Thyroid gland (tissue), 4 donors: ENCODE data around the gene MRC2. TPM values are rescaled to one million over a fixed set of nuclear protein-coding genes. Genes with fewer than 3 reads are reported as not detected.

Source experiments
- DNase-seq, 2 donors: peaks; one replicate each; pipeline ENCODE4 v3.0.0-alpha.2; 2019
- H3K27ac ChIP-seq, 3 donors: fragments of 200-600 bp; sonication (generic); 1 replicate in 2 of 3; 2 replicates in 1 of 3; pipeline ENCODE4 v1.5.1; 2016 to 2019; ENCODE audit warnings: mild to moderate bottlenecking in 1 of 3, moderate library complexity in 1 of 3
- H3K27me3 ChIP-seq: fragments of 200-600 bp; sonication (generic); one replicate; pipeline ENCODE4 v1.5.1; 2019
- H3K36me3 ChIP-seq, 2 donors: fragments of 200-600 bp; sonication (generic); one replicate each; pipeline ENCODE4 v1.5.1; 2016 to 2019
- H3K4me1 ChIP-seq, 2 donors: fragments of 200-600 bp; sonication (generic); one replicate each; pipeline ENCODE4 v1.5.1; 2017 to 2019
- H3K4me3 ChIP-seq, 3 donors: fragments of 200-600 bp; sonication (generic); replicated peaks in 1 of 3; 1 replicate in 2 of 3; 2 replicates in 1 of 3; pipeline ENCODE4 v1.5.1; 2016; ENCODE audit warnings: mild to moderate bottlenecking in 1 of 3
- H3K9me3 ChIP-seq: fragments of 200-600 bp; sonication (generic); one replicate; pipeline ENCODE4 v1.5.1; 2017
- CTCF ChIP-seq, 6 experiments: fragments of 200-600 bp in 3 of 6; fragments of 450-650 bp in 3 of 6; sonication (generic) in 3 of 6; IDR thresholded peaks; one replicate each; pipeline ENCODE4 v1.5.1; 2016 to 2019; ENCODE audit warnings: antibody characterized with exemption in 6 of 6, mild to moderate bottlenecking in 2 of 6, inconsistent platforms in 1 of 6, moderate library complexity in 1 of 6
- POLR2A ChIP-seq, 2 donors: fragments of 450-650 bp; IDR thresholded peaks; one replicate each; pipeline ENCODE4 v1.6.1; 2017; ENCODE audit warnings: antibody characterized with exemption in 2 of 2, mild to moderate bottlenecking in 2 of 2, moderate library complexity in 1 of 2
- WGBS, 2 donors: methylation state at CpG; one replicate each; pipeline ENCODE4 v1.1.5; 2017; 5-methylcytosine and 5-hydroxymethylcytosine counted together
- intact Hi-C: fragments of 100-400 bp; cut with DNase I; formaldehyde crosslinking; loops from one replicate; pipeline ENCODE4 v1.15.1; 2023
- total RNA-seq, 4 donors: library from RNA; depleted of rRNA; stranded (reverse); fragments of >200 nt; gene quantifications; one replicate each; pipeline ENCODE4 v1.2.3, GENCODE V29; 2016

MRC2 gene
- total RNA-seq, 4 donors from 2014 or later: 7.9 to 15.2 (median 10.9) TPM

- no peaks in the 10 kb centered on the region for H3K4me1 ChIP-seq
- intact Hi-C loops: no loop called here
- TF ChIP-seq CTCF (IDR thresholded peaks at IDR 0.05) (no peak), POLR2A (IDR thresholded peaks at IDR 0.05) (no peak)
- H3K27ac ChIP-seq: no peak overlapping the region
- H3K27me3 ChIP-seq: no peaks in the 10 kb centered on the region
- no peaks in the 10 kb centered on the region for H3K9me3 ChIP-seq
- DNase-seq: no peak
- no peaks in the 10 kb centered on the region for H3K36me3 ChIP-seq
- no peak overlapping the region for H3K4me3 ChIP-seq
- WGBS, 2 donors: 91 to 92% methylated on average over 17 of the region's 17 CpGs
These were observed 17.2 kb downstream of the MRC2 start for GRCh38 chr17:62644487-62645173.

- peaks cover 11 to 12% of the 10 kb centered on the region in 2 donors for H3K4me1 ChIP-seq
- intact Hi-C loops: no loop called here
- no peak for DNase-seq
- H3K36me3 ChIP-seq: no peaks in the 10 kb centered on the region
- no peak overlapping the region for H3K27ac ChIP-seq
- H3K4me3 ChIP-seq: no peak overlapping the region
- no peaks in the 10 kb centered on the region for H3K27me3 ChIP-seq
- WGBS, 2 donors: 54 to 62% methylated on average over 15 of the region's 15 CpGs
- no peaks in the 10 kb centered on the region for H3K9me3 ChIP-seq
- no peak for TF ChIP-seq POLR2A (IDR thresholded peaks at IDR 0.05)
These were observed 20.9 kb downstream of the MRC2 start for GRCh38 chr17:62648251-62648955.

GRCh38 chr17:62648956-62649294 is 21.5 kb downstream of the MRC2 start:
- intact Hi-C loops: no loop called here
- no peak for TF ChIP-seq CTCF (IDR thresholded peaks at IDR 0.05)
- TF ChIP-seq POLR2A (IDR thresholded peaks at IDR 0.05): no peak
- Histone ChIP-seq H3K27ac (no peak overlapping the region), H3K4me3 (no peak overlapping the region), H3K27me3 (no peaks in the 10 kb centered on the region), H3K36me3 (no peaks in the 10 kb centered on the region), H3K4me1 (peaks cover 13 to 16% of the 10 kb centered on the region in 2 donors), H3K9me3 (no peaks in the 10 kb centered on the region)
- WGBS, 2 donors: 48 to 57% methylated on average over 5 to 6 of the region's 6 CpGs
- DNase-seq: no peak

- TF ChIP-seq POLR2A (IDR thresholded peaks at IDR 0.05) (no peak), CTCF (IDR thresholded peaks at IDR 0.05) (no peak)
- Histone ChIP-seq H3K36me3 (no peaks in the 10 kb centered on the region), H3K27ac (no peak overlapping the region), H3K9me3 (no peaks in the 10 kb centered on the region), H3K4me3 (no peak overlapping the region), H3K4me1 (peaks cover 13 to 18% of the 10 kb centered on the region in 2 donors), H3K27me3 (no peaks in the 10 kb centered on the region)
- WGBS, 2 donors: 92 to 96% methylated on average over 7 of the region's 7 CpGs
- DNase-seq: no peak
- intact Hi-C loops: no loop called here
These were observed 22.1 kb downstream of the MRC2 start for GRCh38 chr17:62649570-62649969.

- Histone ChIP-seq H3K4me3 (no peak overlapping the region), H3K4me1 (peaks cover 13 to 18% of the 10 kb centered on the region in 2 donors), H3K27ac (no peak overlapping the region), H3K27me3 (no peaks in the 10 kb centered on the region), H3K36me3 (no peaks in the 10 kb centered on the region), H3K9me3 (no peaks in the 10 kb centered on the region)
- TF ChIP-seq POLR2A (IDR thresholded peaks at IDR 0.05) (no peak), CTCF (IDR thresholded peaks at IDR 0.05) (no peak)
- WGBS, 2 donors: 95 to 99% methylated on average over 6 of the region's 6 CpGs
- no peak for DNase-seq
- intact Hi-C loops: no loop called here
These were observed 23.1 kb downstream of the MRC2 start for GRCh38 chr17:62650587-62650986.
